ENCODE measurements around the gene FSHR. TPM values are rescaled to one million over a fixed set of nuclear protein-coding genes. Genes with fewer than 3 reads are reported as not detected.

FSHR gene
- total and polyA plus RNA-seq, 2 experiments from 2014 or later = not detected

GRCh38 chr2:49002750-49003149 lies 151.6 kb downstream of the FSHR start:
- Mint-ChIP-seq H3K36me3 (ENCODE audit: low read depth) (no peaks in the 10 kb centered on the region), H3K27me3 (ENCODE audit: insufficient read depth, low read depth, poor library complexity) (no peaks in the 10 kb centered on the region), H3K4me1 (no peaks in the 10 kb centered on the region; the same call in 2 of the 3 replicates), H3K9me3 (peaks cover 3% of the 10 kb centered on the region; the same call in 1 of the 3 replicates), H3K4me3 (no peak overlapping the region), H3K27ac (no peak overlapping the region)
- Histone ChIP-seq H3K27ac (ENCODE audit: low read depth) (no peak overlapping the region), H3K4me1 (ENCODE audit: insufficient read depth) (no peaks in the 10 kb centered on the region), H2AFZ (no peak overlapping the region), H4K20me1 (replicated peaks; ENCODE audit: insufficient read depth) (no peaks in the 10 kb centered on the region), H3F3A (replicated peaks; ENCODE audit: low read depth) (no peaks in the 10 kb centered on the region), H3K4me2 (no peak overlapping the region), H3K27me3 (ENCODE audit: insufficient read depth) (no peaks in the 10 kb centered on the region), H3K9me2 (ENCODE audit: insufficient read depth) (no peaks in the 10 kb centered on the region), H3K4me3 (no peak overlapping the region), H3K79me2 (replicated peaks; ENCODE audit: insufficient read depth) (no peaks in the 10 kb centered on the region), H3K36me3 (ENCODE audit: insufficient read depth) (no peaks in the 10 kb centered on the region)
- ATAC-seq = no peak
- DNase-seq (ENCODE audit: low spot score) = no peak
- TF ChIP-seq EZH2phosphoT487 (IDR thresholded peaks at IDR 0.05; ENCODE audit: unreplicated experiment) (no peak), ZNF331 (CRISPR knock-in tag; IDR thresholded peaks at IDR 0.05; ENCODE audit: low read depth) (no peak), EZH2 (IDR thresholded peaks at IDR 0.05; ENCODE audit: low read depth, unreplicated experiment) (no peak), CREB1 (CRISPR knock-in tag; IDR thresholded peaks at IDR 0.05; ENCODE audit: low read depth) (no peak), STAT1 (IDR thresholded peaks at IDR 0.05; ENCODE audit: unreplicated experiment) (no peak), POLR2AphosphoS5 (IDR thresholded peaks at IDR 0.05; ENCODE audit: low read depth) (no peak), ZNF114 (CRISPR knock-in tag; IDR thresholded peaks at IDR 0.05) (no peak), ZNF462 (CRISPR knock-in tag; IDR thresholded peaks at IDR 0.05) (no peak), JUNB (IDR thresholded peaks at IDR 0.05; ENCODE audit: unreplicated experiment) (no peak), NANOG (IDR thresholded peaks at IDR 0.05; ENCODE audit: borderline replicate concordance) (no peak)
- TF ChIP-seq, protein P1, sequence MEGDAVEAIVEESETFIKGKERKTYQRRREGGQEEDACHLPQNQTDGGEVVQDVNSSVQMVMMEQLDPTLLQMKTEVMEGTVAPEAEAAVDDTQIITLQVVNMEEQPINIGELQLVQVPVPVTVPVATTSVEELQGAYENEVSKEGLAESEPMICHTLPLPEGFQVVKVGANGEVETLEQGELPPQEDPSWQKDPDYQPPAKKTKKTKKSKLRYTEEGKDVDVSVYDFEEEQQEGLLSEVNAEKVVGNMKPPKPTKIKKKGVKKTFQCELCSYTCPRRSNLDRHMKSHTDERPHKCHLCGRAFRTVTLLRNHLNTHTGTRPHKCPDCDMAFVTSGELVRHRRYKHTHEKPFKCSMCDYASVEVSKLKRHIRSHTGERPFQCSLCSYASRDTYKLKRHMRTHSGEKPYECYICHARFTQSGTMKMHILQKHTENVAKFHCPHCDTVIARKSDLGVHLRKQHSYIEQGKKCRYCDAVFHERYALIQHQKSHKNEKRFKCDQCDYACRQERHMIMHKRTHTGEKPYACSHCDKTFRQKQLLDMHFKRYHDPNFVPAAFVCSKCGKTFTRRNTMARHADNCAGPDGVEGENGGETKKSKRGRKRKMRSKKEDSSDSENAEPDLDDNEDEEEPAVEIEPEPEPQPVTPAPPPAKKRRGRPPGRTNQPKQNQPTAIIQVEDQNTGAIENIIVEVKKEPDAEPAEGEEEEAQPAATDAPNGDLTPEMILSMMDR (conservative IDR thresholded peaks at IDR 0.05; ENCODE audit: low read depth in 2 of 2) = no peak
- TF ChIP-seq, protein P2, sequence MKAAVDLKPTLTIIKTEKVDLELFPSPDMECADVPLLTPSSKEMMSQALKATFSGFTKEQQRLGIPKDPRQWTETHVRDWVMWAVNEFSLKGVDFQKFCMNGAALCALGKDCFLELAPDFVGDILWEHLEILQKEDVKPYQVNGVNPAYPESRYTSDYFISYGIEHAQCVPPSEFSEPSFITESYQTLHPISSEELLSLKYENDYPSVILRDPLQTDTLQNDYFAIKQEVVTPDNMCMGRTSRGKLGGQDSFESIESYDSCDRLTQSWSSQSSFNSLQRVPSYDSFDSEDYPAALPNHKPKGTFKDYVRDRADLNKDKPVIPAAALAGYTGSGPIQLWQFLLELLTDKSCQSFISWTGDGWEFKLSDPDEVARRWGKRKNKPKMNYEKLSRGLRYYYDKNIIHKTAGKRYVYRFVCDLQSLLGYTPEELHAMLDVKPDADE (IDR thresholded peaks at IDR 0.05) = no peak
- TF ChIP-seq, protein P3, sequence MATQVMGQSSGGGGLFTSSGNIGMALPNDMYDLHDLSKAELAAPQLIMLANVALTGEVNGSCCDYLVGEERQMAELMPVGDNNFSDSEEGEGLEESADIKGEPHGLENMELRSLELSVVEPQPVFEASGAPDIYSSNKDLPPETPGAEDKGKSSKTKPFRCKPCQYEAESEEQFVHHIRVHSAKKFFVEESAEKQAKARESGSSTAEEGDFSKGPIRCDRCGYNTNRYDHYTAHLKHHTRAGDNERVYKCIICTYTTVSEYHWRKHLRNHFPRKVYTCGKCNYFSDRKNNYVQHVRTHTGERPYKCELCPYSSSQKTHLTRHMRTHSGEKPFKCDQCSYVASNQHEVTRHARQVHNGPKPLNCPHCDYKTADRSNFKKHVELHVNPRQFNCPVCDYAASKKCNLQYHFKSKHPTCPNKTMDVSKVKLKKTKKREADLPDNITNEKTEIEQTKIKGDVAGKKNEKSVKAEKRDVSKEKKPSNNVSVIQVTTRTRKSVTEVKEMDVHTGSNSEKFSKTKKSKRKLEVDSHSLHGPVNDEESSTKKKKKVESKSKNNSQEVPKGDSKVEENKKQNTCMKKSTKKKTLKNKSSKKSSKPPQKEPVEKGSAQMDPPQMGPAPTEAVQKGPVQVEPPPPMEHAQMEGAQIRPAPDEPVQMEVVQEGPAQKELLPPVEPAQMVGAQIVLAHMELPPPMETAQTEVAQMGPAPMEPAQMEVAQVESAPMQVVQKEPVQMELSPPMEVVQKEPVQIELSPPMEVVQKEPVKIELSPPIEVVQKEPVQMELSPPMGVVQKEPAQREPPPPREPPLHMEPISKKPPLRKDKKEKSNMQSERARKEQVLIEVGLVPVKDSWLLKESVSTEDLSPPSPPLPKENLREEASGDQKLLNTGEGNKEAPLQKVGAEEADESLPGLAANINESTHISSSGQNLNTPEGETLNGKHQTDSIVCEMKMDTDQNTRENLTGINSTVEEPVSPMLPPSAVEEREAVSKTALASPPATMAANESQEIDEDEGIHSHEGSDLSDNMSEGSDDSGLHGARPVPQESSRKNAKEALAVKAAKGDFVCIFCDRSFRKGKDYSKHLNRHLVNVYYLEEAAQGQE (IDR thresholded peaks at IDR 0.05; ENCODE audit: unreplicated experiment) = no peak
